Breast epithelium (tissue), 4 donors: ENCODE results near the gene VSTM2L. TPM values are rescaled to one million over a fixed set of nuclear protein-coding genes. Genes with fewer than 3 reads are reported as not detected.

Experiments used
- DNase-seq, 2 donors: peaks; one replicate each; pipeline ENCODE4 v3.0.0-alpha.2; 2019; ENCODE audit warnings: low spot score in 2 of 2
- H3K27ac ChIP-seq, 2 donors: fragments of 200-600 bp; sonication (generic) in 1 of 2; one replicate each; pipeline ENCODE4 v1.5.1; 2016 to 2019; ENCODE audit warnings: mild to moderate bottlenecking in 1 of 2
- H3K27me3 ChIP-seq, 2 donors: fragments of 200-600 bp; sonication (generic) in 1 of 2; one replicate each; pipeline versions ENCODE4 v1.5.1 to v1.6.0; 2017 to 2019; ENCODE audit warnings: control low read depth in 1 of 2, mild to moderate bottlenecking in 1 of 2
- H3K36me3 ChIP-seq: fragments of 200-600 bp; one replicate; pipeline ENCODE4 v1.5.1; 2019
- H3K4me1 ChIP-seq, 2 donors: fragments of 200-600 bp; sonication (generic); one replicate each; pipeline ENCODE4 v1.5.1; 2016 to 2019; ENCODE audit warnings: control low read depth in 1 of 2
- H3K4me3 ChIP-seq, 3 donors: fragments of 200-600 bp; sonication (generic); 1 replicate in 2 of 3; 2 replicates in 1 of 3; pipeline ENCODE4 v1.5.1; 2016 to 2019; ENCODE audit warnings: mild to moderate bottlenecking in 3 of 3, moderate library complexity in 2 of 3
- H3K9me3 ChIP-seq, 2 donors: fragments of 200-600 bp; sonication (generic) in 1 of 2; one replicate each; pipeline ENCODE4 v1.5.1; 2016 to 2019; ENCODE audit warnings: control low read depth in 1 of 2
- CTCF ChIP-seq, 3 donors: fragments of 450-650 bp; IDR thresholded peaks; one replicate each; pipeline ENCODE4 v1.5.1; 2016 to 2017; ENCODE audit warnings: antibody characterized with exemption in 3 of 3, mild to moderate bottlenecking in 3 of 3, moderate library complexity in 3 of 3
- POLR2A ChIP-seq: fragments of 450-650 bp; IDR thresholded peaks from one replicate; pipeline ENCODE4 v1.6.1; 2016; ENCODE audit warnings: antibody characterized with exemption, mild to moderate bottlenecking, moderate library complexity
- POLR2AphosphoS5 ChIP-seq, 3 donors: sonication (generic); formaldehyde crosslinking; IDR thresholded peaks; one replicate each; pipeline ENCODE4 v1.6.1; 2017; ENCODE audit warnings: antibody characterized with exemption in 3 of 3
- intact Hi-C: fragments of 100-400 bp; cut with DNase I; formaldehyde crosslinking; loops from one replicate; pipeline ENCODE4 v1.15.1; 2023; ENCODE audit warnings: low total_unique reads
- total RNA-seq, 3 donors: library from RNA; depleted of rRNA; stranded (reverse); fragments of >200 nt; gene quantifications; one replicate each; pipeline ENCODE4 v1.1.0, GENCODE V29; 2016

The VSTM2L gene
- total RNA-seq, 3 donors from 2014 or later = 0.33 to 0.48 (median 0.44) TPM

- Histone ChIP-seq H3K4me3 (no peak overlapping the region), H3K27me3 (no peaks in the 10 kb centered on the region), H3K27ac (no peak overlapping the region), H3K36me3 (no peaks in the 10 kb centered on the region), H3K9me3 (no peaks in the 10 kb centered on the region), H3K4me1 (no peaks in the 10 kb centered on the region)
- DNase-seq = no peak
- TF ChIP-seq POLR2A = no peak
- no peak for TF ChIP-seq POLR2AphosphoS5 (IDR thresholded peaks at IDR 0.05)
- TF ChIP-seq CTCF (IDR thresholded peaks at IDR 0.05) = no peak
- intact Hi-C loops = no loop called here
Measured at GRCh38 chr20:37976887-37977286, 74.0 kb downstream of the VSTM2L start.

GRCh38 chr20:37977338-37977737, 74.4 kb downstream of the VSTM2L start:
- Histone ChIP-seq H3K36me3 (no peaks in the 10 kb centered on the region), H3K4me3 (no peak overlapping the region), H3K9me3 (no peaks in the 10 kb centered on the region), H3K4me1 (no peaks in the 10 kb centered on the region), H3K27ac (no peak overlapping the region), H3K27me3 (no peaks in the 10 kb centered on the region)
- intact Hi-C loops = no loop called here
- TF ChIP-seq CTCF (IDR thresholded peaks at IDR 0.05) (no peak), POLR2A (no peak), POLR2AphosphoS5 (IDR thresholded peaks at IDR 0.05) (no peak)
- DNase-seq = no peak

GRCh38 chr20:37977786-37978185, 74.9 kb downstream of the VSTM2L start:
- Histone ChIP-seq H3K4me3 (no peak overlapping the region), H3K4me1 (no peaks in the 10 kb centered on the region), H3K27me3 (no peaks in the 10 kb centered on the region), H3K9me3 (no peaks in the 10 kb centered on the region), H3K27ac (no peak overlapping the region), H3K36me3 (no peaks in the 10 kb centered on the region)
- DNase-seq = no peak
- TF ChIP-seq POLR2A = no peak
- TF ChIP-seq CTCF (IDR thresholded peaks at IDR 0.05) = no peak
- no peak for TF ChIP-seq POLR2AphosphoS5 (IDR thresholded peaks at IDR 0.05)
- intact Hi-C loops = no loop called here

DNA sequence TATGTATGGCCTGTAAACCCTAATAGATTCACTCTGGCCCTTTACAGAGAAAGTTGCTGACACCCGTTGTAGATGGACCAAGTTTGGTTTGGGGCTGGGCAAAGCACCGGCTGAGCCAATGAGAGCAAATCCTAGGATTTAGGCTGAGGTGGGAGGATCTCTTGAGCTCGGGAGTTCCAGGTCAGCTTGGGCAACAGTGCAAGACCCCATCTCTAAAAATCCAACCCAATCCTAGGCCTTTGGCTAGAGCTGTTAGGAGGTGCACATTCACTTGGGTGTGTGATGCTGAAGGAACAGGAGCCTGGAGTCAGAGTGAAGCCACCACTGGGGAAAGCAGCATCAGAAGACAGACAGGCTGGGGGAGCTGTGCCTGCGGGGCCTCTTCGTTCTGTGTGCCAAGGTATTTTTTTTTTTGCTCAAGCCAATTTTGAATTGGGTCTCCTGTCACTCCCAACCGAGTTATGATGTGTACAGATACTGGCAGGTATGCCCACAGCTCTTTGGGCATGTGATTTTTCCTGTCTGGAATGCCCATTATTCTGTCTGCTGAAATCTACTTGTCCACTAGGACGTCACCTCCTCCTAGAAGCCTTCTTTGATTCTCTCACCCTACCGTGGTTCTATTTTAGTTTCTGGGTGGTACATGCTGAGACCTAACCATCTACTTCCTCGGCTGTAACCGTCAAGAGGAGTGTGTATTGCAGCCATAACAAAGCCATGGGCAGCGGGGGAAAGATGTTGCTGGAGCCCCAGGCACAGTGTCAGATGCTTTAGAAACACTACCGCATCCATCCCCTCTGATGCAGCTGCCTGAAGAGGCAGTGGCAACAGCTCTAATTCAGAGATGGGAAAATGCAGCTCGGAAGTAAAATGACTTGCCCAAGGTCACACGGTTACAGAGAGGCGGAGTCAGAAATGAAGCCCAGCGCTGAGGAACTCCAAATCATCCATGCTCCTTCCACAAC, 76.4 kb downstream of the VSTM2L start:
- no peaks in the 10 kb centered on the region for H3K36me3 ChIP-seq
- no peak for TF ChIP-seq POLR2AphosphoS5 (IDR thresholded peaks at IDR 0.05)
- TF ChIP-seq POLR2A = no peak
- TF ChIP-seq CTCF (IDR thresholded peaks at IDR 0.05) = no peak
- H3K27me3 ChIP-seq = no peaks in the 10 kb centered on the region
- intact Hi-C loops = no loop called here
- H3K9me3 ChIP-seq = no peaks in the 10 kb centered on the region
- no peak for DNase-seq
- no peaks in the 10 kb centered on the region for H3K4me1 ChIP-seq
- no peak overlapping the region for H3K4me3 ChIP-seq
- H3K27ac ChIP-seq = no peak overlapping the region

GRCh38 chr20:37980383-37980782, 77.5 kb downstream of the VSTM2L start:
- H3K4me3 ChIP-seq = no peak overlapping the region
- TF ChIP-seq CTCF (IDR thresholded peaks at IDR 0.05) (no peak), POLR2AphosphoS5 (IDR thresholded peaks at IDR 0.05) (no peak), POLR2A (no peak)
- intact Hi-C loops = no loop called here
- no peak for DNase-seq
- H3K9me3 ChIP-seq = no peaks in the 10 kb centered on the region
- H3K27me3 ChIP-seq = no peaks in the 10 kb centered on the region
- H3K4me1 ChIP-seq = no peaks in the 10 kb centered on the region
- no peaks in the 10 kb centered on the region for H3K36me3 ChIP-seq
- no peak overlapping the region for H3K27ac ChIP-seq
